SHP77 (cell line): Measurements from ENCODE around the gene HEATR3.

Source experiments
- DNase-seq, 2 experiments: peaks; one replicate each; lab custom pipeline; 2025; lab: John Stamatoyannopoulos, UW

The HEATR3 gene

GRCh38 chr16:50152807-50153595 is 87.2 kb downstream of the HEATR3 start, which contains the start of gene TENT4B:
Gene TENT4B (plus strand): TSS chr16:50153306. CDS start chr16:50153622, 316 bp downstream.
- peak; percentile 30 to 63 for DNase-seq

- peak in 1 of 2 experiments; percentile 19 for DNase-seq
Observed at GRCh38 chr16:50153596-50154419, 88.0 kb downstream of the HEATR3 start.

GRCh38 chr16:50154420-50154950 is 88.7 kb downstream of the HEATR3 start:
- no peak for DNase-seq

GRCh38 chr16:50155925-50156324 is 90.2 kb downstream of the HEATR3 start:
- DNase-seq: no peak
